HG02885 (cell line): ENCODE data around the gene PPP4R1.
"Not testable (repeated sequence)": the region's sequence is repeated elsewhere in the genome, so short reads cannot be mapped to it uniquely, and the experiment has no call there.

Experiments
- ATAC-seq: cut with Tn5 transposase; IDR thresholded peaks from one replicate; pipeline ENCODE4 v1.9.1; 2021; ENCODE audit warnings: mild to moderate bottlenecking; ENCODE audit not compliant: unreplicated experiment, poor library complexity

PPP4R1 gene

GRCh38 chr18:9631814-9632496 lies 17.6 kb upstream of the PPP4R1 start:
- ATAC-seq: no peak

GRCh38 chr18:9630444-9630843 lies 16.1 kb upstream of the PPP4R1 start:
- no peak for ATAC-seq

GRCh38 chr18:9629709-9630108 lies 15.3 kb upstream of the PPP4R1 start:
- no peak for ATAC-seq

GRCh38 chr18:9628984-9629383 lies 14.6 kb upstream of the PPP4R1 start:
- ATAC-seq: no peak

- no peak for ATAC-seq
Measured at GRCh38 chr18:9627642-9628041, 13.3 kb upstream of the PPP4R1 start.

GRCh38 chr18:9619990-9620389 lies 5.6 kb upstream of the PPP4R1 start:
- ATAC-seq: no peak

GRCh38 chr18:9619545-9619944 lies 5.2 kb upstream of the PPP4R1 start:
- no peak for ATAC-seq

- ATAC-seq: no peak
Measured at GRCh38 chr18:9619056-9619455, 4.7 kb upstream of the PPP4R1 start.

GRCh38 chr18:9617006-9617542 lies 2.7 kb upstream of the PPP4R1 start:
- no peak for ATAC-seq

GRCh38 chr18:9616049-9616448 lies 1.7 kb upstream of the PPP4R1 start:
- no peak for ATAC-seq

GRCh38 chr18:9615280-9615797 lies 980 bp upstream of the PPP4R1 start:
- ATAC-seq: no peak

GRCh38 chr18:9613550-9614400 lies 584 bp downstream of the PPP4R1 start:
- ATAC-seq: peak; percentile 37

- ATAC-seq: no peak
Measured at GRCh38 chr18:9612977-9613376, 1.4 kb downstream of the PPP4R1 start.

GRCh38 chr18:9612215-9612830 lies 2.0 kb downstream of the PPP4R1 start:
- peak; percentile 32 for ATAC-seq

- ATAC-seq: no peak
Measured at GRCh38 chr18:9609190-9609589, 5.2 kb downstream of the PPP4R1 start.

GRCh38 chr18:9608728-9609127 lies 5.6 kb downstream of the PPP4R1 start:
- no peak for ATAC-seq

GRCh38 chr18:9608298-9608697 lies 6.1 kb downstream of the PPP4R1 start:
- ATAC-seq: no peak

GRCh38 chr18:9607111-9607510 lies 7.2 kb downstream of the PPP4R1 start:
- not testable (repeated sequence) for ATAC-seq

GRCh38 chr18:9606039-9606438 lies 8.3 kb downstream of the PPP4R1 start:
- no peak for ATAC-seq

- ATAC-seq: no peak
Measured at GRCh38 chr18:9604348-9604747, 10.0 kb downstream of the PPP4R1 start.

GRCh38 chr18:9599328-9599727 lies 15.0 kb downstream of the PPP4R1 start:
- ATAC-seq: no peak
